CD4-positive, CD25-positive, alpha-beta regulatory T cell (primary cell): ENCODE data around the gene KCNIP4. TPM values are rescaled to one million over a fixed set of nuclear protein-coding genes. Genes with fewer than 3 reads are reported as not detected.

Experiments
- ATAC-seq, 2 donors: fragments of 150-1000 bp; cut with Tn5 transposase; one replicate each; pipeline ENCODE4 v1.10.0; 2021; ENCODE audit warnings: low read depth in 2 of 2, moderate number of reproducible peaks in 2 of 2, moderate library complexity in 1 of 2
- DNase-seq, 3 donors: peaks; one replicate each; pipeline versions ENCODE4 v3.0.0 to v3.0.0-alpha.2; 2012 to 2022; ENCODE audit warnings: mixed read lengths in 1 of 3
- H3K27ac ChIP-seq: one replicate; pipeline ENCODE4 v1.7.0; 2013; ENCODE audit warnings: mild to moderate bottlenecking, low read length; ENCODE audit not compliant: insufficient read depth, poor library complexity, severe bottlenecking
- H3K27me3 ChIP-seq: one replicate; pipeline ENCODE4 v1.7.0; 2013; ENCODE audit warnings: low read length; ENCODE audit not compliant: control insufficient read depth, insufficient read depth
- H3K36me3 ChIP-seq: one replicate; pipeline ENCODE4 v1.7.0; 2013; ENCODE audit warnings: mild to moderate bottlenecking, low read length, moderate library complexity; ENCODE audit not compliant: control insufficient read depth, insufficient read depth
- H3K4me1 ChIP-seq: 2 replicates; pipeline ENCODE4 v1.7.0; 2013; ENCODE audit warnings: mild to moderate bottlenecking, low read length; ENCODE audit not compliant: insufficient read depth, control insufficient read depth, poor library complexity, severe bottlenecking
- H3K4me3 ChIP-seq: one replicate; pipeline ENCODE4 v1.7.0; 2013; ENCODE audit warnings: low read depth, mild to moderate bottlenecking, low read length, moderate library complexity
- H3K9me3 ChIP-seq, 2 experiments: 1 replicate in 1 of 2; 2 replicates in 1 of 2; pipeline ENCODE4 v1.7.0; 2013; ENCODE audit warnings: low read length in 2 of 2, mild to moderate bottlenecking in 1 of 2, moderate library complexity in 1 of 2; ENCODE audit not compliant: control insufficient read depth in 2 of 2
- H3K27ac Mint-ChIP-seq, 3 donors: one replicate each; pipeline ENCODE4 v1.8.0; 2020 to 2022; ENCODE audit warnings: mild to moderate bottlenecking in 3 of 3, mixed read lengths in 3 of 3, moderate library complexity in 2 of 3
- H3K27me3 Mint-ChIP-seq: one replicate; pipeline ENCODE4 v1.8.0; 2022; ENCODE audit warnings: mild to moderate bottlenecking, mixed read lengths
- H3K36me3 Mint-ChIP-seq: one replicate; pipeline ENCODE4 v1.8.0; 2020; ENCODE audit warnings: mixed read lengths
- H3K4me1 Mint-ChIP-seq, 4 donors: one replicate each; pipeline ENCODE4 v1.8.0; 2020 to 2022; ENCODE audit warnings: mixed read lengths in 4 of 4, mild to moderate bottlenecking in 1 of 4
- H3K4me3 Mint-ChIP-seq, 4 donors: one replicate each; pipeline ENCODE4 v1.8.0; 2020 to 2022; ENCODE audit warnings: mild to moderate bottlenecking in 4 of 4, mixed read lengths in 4 of 4, moderate library complexity in 3 of 4
- H3K9me3 Mint-ChIP-seq, 7 donors: one replicate each; pipeline ENCODE4 v1.8.0; 2020 to 2022; ENCODE audit warnings: mixed read lengths in 7 of 7, mild to moderate bottlenecking in 3 of 7, moderate library complexity in 2 of 7
- polyA plus RNA-seq, 4 donors: library from polyadenylated mRNA; unstranded; fragments of 300-500 nt; fragmentation: Illumina TruSeq; gene quantifications; one replicate each; pipeline ENCODE4 v1.2.3, GENCODE V29; 2021
- total RNA-seq: library from RNA; stranded (reverse); gene quantifications from one replicate; pipeline ENCODE4 v1.2.3, GENCODE V29; 2022

The KCNIP4 gene
- total and polyA plus RNA-seq, 5 donors from 2014 or later: 0.09 to 0.24 TPM; not detected in 3

GRCh38 chr4:21136051-21136630, 812.4 kb downstream of the KCNIP4 start:
- no peak overlapping the region for H3K4me3 Mint-ChIP-seq
- Histone ChIP-seq H3K27me3 (no peaks in the 10 kb centered on the region), H3K36me3 (no peaks in the 10 kb centered on the region), H3K9me3 (peaks cover 0 to 5% of the 10 kb centered on the region in 2 experiments), H3K4me3 (no peak overlapping the region), H3K4me1 (no peaks in the 10 kb centered on the region), H3K27ac (no peak overlapping the region)
- DNase-seq (no peak), ATAC-seq (no peak)
- H3K36me3 Mint-ChIP-seq: no peaks in the 10 kb centered on the region
- H3K27me3 Mint-ChIP-seq: no peaks in the 10 kb centered on the region
- no peak overlapping the region for H3K27ac Mint-ChIP-seq
- peaks cover 4 to 19% (median 10%) of the 10 kb centered on the region in 7 donors for H3K9me3 Mint-ChIP-seq
- H3K4me1 Mint-ChIP-seq: no peaks in the 10 kb centered on the region

GRCh38 chr4:21134994-21135393, 813.6 kb downstream of the KCNIP4 start:
- DNase-seq (peak in 2 of 3 donors; percentile 2 to 3), ATAC-seq (no peak)
- Mint-ChIP-seq H3K9me3 (peaks cover 2 to 18% (median 12%) of the 10 kb centered on the region in 7 donors), H3K27ac (no peak overlapping the region), H3K36me3 (no peaks in the 10 kb centered on the region), H3K27me3 (no peaks in the 10 kb centered on the region), H3K4me1 (no peaks in the 10 kb centered on the region), H3K4me3 (no peak overlapping the region)
- H3K27me3 ChIP-seq: no peaks in the 10 kb centered on the region
- H3K27ac ChIP-seq: no peak overlapping the region
- no peaks in the 10 kb centered on the region for H3K36me3 ChIP-seq
- H3K4me1 ChIP-seq: no peaks in the 10 kb centered on the region
- H3K4me3 ChIP-seq: no peak overlapping the region
- peaks cover 0 to 5% of the 10 kb centered on the region in 2 experiments for H3K9me3 ChIP-seq

- Mint-ChIP-seq H3K27ac (no peak overlapping the region), H3K36me3 (no peaks in the 10 kb centered on the region)
- DNase-seq: no peak
These were observed 818.0 kb downstream of the KCNIP4 start for GRCh38 chr4:21130606-21131005.

GRCh38 chr4:21126014-21126512, 822.5 kb downstream of the KCNIP4 start:
- Mint-ChIP-seq H3K27ac (no peak overlapping the region), H3K4me1 (no peaks in the 10 kb centered on the region), H3K27me3 (no peaks in the 10 kb centered on the region), H3K36me3 (no peaks in the 10 kb centered on the region), H3K9me3 (peaks cover 0 to 18% (median 7%) of the 10 kb centered on the region in 7 donors), H3K4me3 (no peak overlapping the region)
- peaks cover 0 to 2% of the 10 kb centered on the region in 2 experiments for H3K9me3 ChIP-seq
- no peak overlapping the region for H3K4me3 ChIP-seq
- DNase-seq (no peak), ATAC-seq (no peak)
- H3K36me3 ChIP-seq: no peaks in the 10 kb centered on the region
- H3K27me3 ChIP-seq: no peaks in the 10 kb centered on the region
- no peaks in the 10 kb centered on the region for H3K4me1 ChIP-seq
- H3K27ac ChIP-seq: no peak overlapping the region

More at GRCh38 chr4:21130606-21131005, 818.0 kb downstream of the KCNIP4 start:
- H3K4me1 Mint-ChIP-seq: no peaks in the 10 kb centered on the region
- no peaks in the 10 kb centered on the region for H3K27me3 Mint-ChIP-seq
- H3K4me3 Mint-ChIP-seq: no peak overlapping the region
- no peaks in the 10 kb centered on the region for H3K27me3 ChIP-seq
- peaks cover 0 to 3% of the 10 kb centered on the region in 2 experiments for H3K9me3 ChIP-seq
- H3K27ac ChIP-seq: no peak overlapping the region
- no peak overlapping the region for H3K4me3 ChIP-seq
- ATAC-seq: no peak
- no peaks in the 10 kb centered on the region for H3K4me1 ChIP-seq
- H3K9me3 Mint-ChIP-seq: peaks cover 2 to 13% (median 9%) of the 10 kb centered on the region in 7 donors
- H3K36me3 ChIP-seq: no peaks in the 10 kb centered on the region

GRCh38 chr4:21118301-21118700, 830.3 kb downstream of the KCNIP4 start:
- H3K9me3 Mint-ChIP-seq: peaks cover 4 to 19% (median 6%) of the 10 kb centered on the region in 7 donors
- no peaks in the 10 kb centered on the region for H3K36me3 ChIP-seq
- DNase-seq: no peak
- H3K27ac ChIP-seq: no peak overlapping the region
- no peak overlapping the region for H3K4me3 Mint-ChIP-seq
- no peaks in the 10 kb centered on the region for H3K9me3 ChIP-seq
- H3K4me1 ChIP-seq: no peaks in the 10 kb centered on the region
- H3K27me3 Mint-ChIP-seq: no peaks in the 10 kb centered on the region
- H3K4me3 ChIP-seq: no peak overlapping the region
- H3K27ac Mint-ChIP-seq: no peak overlapping the region
- ATAC-seq: no peak
- no peaks in the 10 kb centered on the region for H3K4me1 Mint-ChIP-seq
- no peaks in the 10 kb centered on the region for H3K36me3 Mint-ChIP-seq
- H3K27me3 ChIP-seq: no peaks in the 10 kb centered on the region

GRCh38 chr4:21117541-21118180, 830.9 kb downstream of the KCNIP4 start:
- H3K4me1 ChIP-seq: no peaks in the 10 kb centered on the region
- H3K9me3 ChIP-seq: no peaks in the 10 kb centered on the region
- H3K36me3 ChIP-seq: no peaks in the 10 kb centered on the region
- no peak overlapping the region for H3K27ac ChIP-seq
- ATAC-seq: no peak
- H3K27me3 ChIP-seq: no peaks in the 10 kb centered on the region
- H3K4me1 Mint-ChIP-seq: no peaks in the 10 kb centered on the region
- H3K36me3 Mint-ChIP-seq: no peaks in the 10 kb centered on the region
- H3K27me3 Mint-ChIP-seq: no peaks in the 10 kb centered on the region
- no peak overlapping the region for H3K27ac Mint-ChIP-seq
- peaks cover 3 to 24% (median 6%) of the 10 kb centered on the region in 7 donors for H3K9me3 Mint-ChIP-seq
- H3K4me3 Mint-ChIP-seq: no peak overlapping the region
- no peak for DNase-seq
- H3K4me3 ChIP-seq: no peak overlapping the region

- no peaks in the 10 kb centered on the region for H3K36me3 ChIP-seq
- H3K4me3 ChIP-seq: no peak overlapping the region
- Mint-ChIP-seq H3K9me3 (peaks cover 0 to 22% (median 4%) of the 10 kb centered on the region in 7 donors), H3K27me3 (no peaks in the 10 kb centered on the region), H3K27ac (no peak overlapping the region), H3K4me1 (no peaks in the 10 kb centered on the region), H3K4me3 (no peak overlapping the region), H3K36me3 (no peaks in the 10 kb centered on the region)
- H3K27me3 ChIP-seq: no peaks in the 10 kb centered on the region
- no peak for ATAC-seq
- no peak overlapping the region for H3K27ac ChIP-seq
- no peaks in the 10 kb centered on the region for H3K9me3 ChIP-seq
- DNase-seq: no peak
- no peaks in the 10 kb centered on the region for H3K4me1 ChIP-seq
These were observed 834.9 kb downstream of the KCNIP4 start for GRCh38 chr4:21113496-21114223.
